Activated CD8-positive, alpha-beta memory T cell treated with anti-CD3 and anti-CD28 coated beads for 1 hour (primary cell): ENCODE results near the gene ART4.
A peak's percentile ranks its signal among the peaks of the same experiment; 100 is the strongest.

Experiments
- DNase-seq, 2 donors: peaks; one replicate each; pipeline ENCODE4 v3.0.0-alpha.2; 2020; ENCODE audit warnings: low read depth in 1 of 2; ENCODE audit errors: extremely low read depth in 1 of 2

Gene ART4

GRCh38 chr12:14843425-14843887 lies at the start of gene ART4:
ART4 (minus strand) TSS chr12:14843526; CDS start chr12:14843113, 413 bp downstream.
- DNase-seq = no peak

- DNase-seq = no peak
Observed at GRCh38 chr12:14892726-14893505, 49.6 kb upstream of the ART4 start.

- no peak for DNase-seq
Observed at GRCh38 chr12:14890701-14891100, 47.4 kb upstream of the ART4 start.

- DNase-seq = no peak
Observed at GRCh38 chr12:14886271-14886670, 42.9 kb upstream of the ART4 start.

GRCh38 chr12:14885718-14886221 lies 42.4 kb upstream of the ART4 start, which contains the start of gene MGP:
MGP (minus strand) TSS chr12:14885854; CDS start chr12:14885791, 63 bp downstream.
- DNase-seq = no peak

GRCh38 chr12:14884458-14884878 lies 41.1 kb upstream of the ART4 start:
- DNase-seq = peak; percentile 69 to 76

GRCh38 chr12:14883686-14884085 lies 40.4 kb upstream of the ART4 start:
- no peak for DNase-seq

GRCh38 chr12:14880890-14881453 lies 37.6 kb upstream of the ART4 start:
- no peak for DNase-seq

- no peak for DNase-seq
Observed at GRCh38 chr12:14879222-14879933, 36.1 kb upstream of the ART4 start.

GRCh38 chr12:14878488-14878887 lies 35.2 kb upstream of the ART4 start:
- no peak for DNase-seq

- DNase-seq = no peak
Observed at GRCh38 chr12:14876833-14877232, 33.5 kb upstream of the ART4 start.

- DNase-seq = no peak
Observed at GRCh38 chr12:14874882-14875281, 31.6 kb upstream of the ART4 start.

GRCh38 chr12:14873440-14874185 lies 30.3 kb upstream of the ART4 start:
- no peak for DNase-seq

- DNase-seq = no peak
Observed at GRCh38 chr12:14871886-14872285, 28.6 kb upstream of the ART4 start.

- DNase-seq = no peak
Observed at GRCh38 chr12:14871247-14871646, 27.9 kb upstream of the ART4 start.

GRCh38 chr12:14868916-14869506 lies 25.7 kb upstream of the ART4 start:
- no peak for DNase-seq

GRCh38 chr12:14860490-14860889 lies 17.2 kb upstream of the ART4 start:
- no peak for DNase-seq

- no peak for DNase-seq
Observed at GRCh38 chr12:14858513-14858912, 15.2 kb upstream of the ART4 start.

- DNase-seq = no peak
Observed at GRCh38 chr12:14854586-14855183, 11.4 kb upstream of the ART4 start.

- no peak for DNase-seq
Observed at GRCh38 chr12:14853961-14854360, 10.6 kb upstream of the ART4 start.
